GM10266 (cell line): Measurements from ENCODE around the gene BSN.

Experiments
- DNase-seq: peaks from one replicate; pipeline ENCODE4 v3.0.0; 2012; ENCODE audit errors: extremely low spot score
- CTCF ChIP-seq: IDR thresholded peaks from 2 replicates; pipeline ENCODE4 v1.5.1; 2012; ENCODE audit warnings: mild to moderate bottlenecking, low read depth; ENCODE audit not compliant: control insufficient read depth, insufficient read depth; ENCODE audit errors: missing control alignments

Gene BSN

GRCh38 chr3:49717211-49717958 lies 163.1 kb downstream of the BSN start:
- no peak for DNase-seq
- no peak for TF ChIP-seq CTCF

GRCh38 chr3:49717959-49718857 lies 163.9 kb downstream of the BSN start:
- DNase-seq, result no peak
- no peak for TF ChIP-seq CTCF

- no peak for TF ChIP-seq CTCF
- no peak for DNase-seq
Measured at GRCh38 chr3:49718858-49719213, 164.6 kb downstream of the BSN start.

GRCh38 chr3:49719214-49719884 lies 165.1 kb downstream of the BSN start, which contains the start of gene AMIGO3:
Gene AMIGO3 (minus strand): TSS chr3:49719684. CDS start chr3:49719465, 219 bp downstream.
- DNase-seq, result peak; percentile 98
- TF ChIP-seq CTCF, result peak; percentile 47
